Uterus (tissue), 2 donors: ENCODE measurements around the gene SMAD5.

Experiments used
- CTCF ChIP-seq, 4 experiments: fragments of 200-600 bp in 2 of 4; fragments of 450-650 bp in 2 of 4; sonication (generic) in 2 of 4; IDR thresholded peaks; one replicate each; pipeline ENCODE4 v1.5.1; 2016 to 2019; ENCODE audit warnings: antibody characterized with exemption in 4 of 4, mild to moderate bottlenecking in 2 of 4, moderate library complexity in 1 of 4
- POLR2A ChIP-seq, 2 donors: fragments of 450-650 bp; IDR thresholded peaks; one replicate each; pipeline ENCODE4 v1.6.1; 2016; ENCODE audit warnings: antibody characterized with exemption in 2 of 2, mild to moderate bottlenecking in 1 of 2, moderate library complexity in 1 of 2

- no peak for TF ChIP-seq CTCF (IDR thresholded peaks at IDR 0.05)
- TF ChIP-seq POLR2A (IDR thresholded peaks at IDR 0.05), result no peak
These were observed 21.1 kb downstream of the SMAD5 start for GRCh38 chr5:136153581-136154236.
